ENCODE results near the gene C19orf33.
"Not testable (repeated sequence)": the region's sequence is repeated elsewhere in the genome, so short reads cannot be mapped to it uniquely, and the experiment has no call there.

C19orf33 gene

GRCh38 chr19:38303517-38304351 is at the start of gene C19orf33:
Gene C19orf33, plus strand, starts transcription at chr19:38304251. Its CDS starts 11 bp downstream, at chr19:38304262.
- no peak for FAIRE-seq

DNA sequence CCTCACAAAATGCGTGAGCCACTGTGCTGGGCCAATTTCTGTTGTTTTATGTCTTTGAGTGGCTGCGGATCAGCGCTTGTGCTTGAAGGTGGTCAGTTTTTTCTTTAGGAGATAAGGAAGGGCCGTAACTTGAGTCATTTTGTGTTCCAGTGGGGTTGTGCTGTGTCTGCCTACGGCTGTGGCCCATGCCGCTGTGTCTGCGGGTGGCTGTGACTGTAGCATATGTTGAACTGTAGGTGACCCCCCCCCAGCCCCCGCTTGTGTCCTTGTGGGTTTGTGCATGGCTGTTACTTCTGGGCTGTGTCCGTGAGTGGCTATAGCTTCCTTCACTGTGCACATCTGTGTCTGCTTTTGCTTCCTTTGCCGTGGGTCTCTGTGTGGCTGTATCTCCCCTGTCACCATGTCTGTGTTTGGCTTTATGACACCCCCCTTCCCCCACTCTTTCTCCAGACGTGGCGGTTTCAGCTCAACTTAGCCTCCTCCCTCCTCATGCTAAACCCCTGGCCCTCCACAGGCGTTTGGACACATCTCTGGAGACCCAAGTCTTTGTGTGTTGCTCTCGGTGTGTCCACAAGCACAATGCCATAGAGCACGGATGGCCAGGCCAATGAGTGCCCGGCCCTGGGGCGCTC is 48.6 kb upstream of the C19orf33 start:
- FAIRE-seq = no peak

- FAIRE-seq = not testable (repeated sequence)
Measured at GRCh38 chr19:38261942-38262341, 42.1 kb upstream of the C19orf33 start.

- no peak for FAIRE-seq
Measured at GRCh38 chr19:38262585-38263268, 41.3 kb upstream of the C19orf33 start.

DNA sequence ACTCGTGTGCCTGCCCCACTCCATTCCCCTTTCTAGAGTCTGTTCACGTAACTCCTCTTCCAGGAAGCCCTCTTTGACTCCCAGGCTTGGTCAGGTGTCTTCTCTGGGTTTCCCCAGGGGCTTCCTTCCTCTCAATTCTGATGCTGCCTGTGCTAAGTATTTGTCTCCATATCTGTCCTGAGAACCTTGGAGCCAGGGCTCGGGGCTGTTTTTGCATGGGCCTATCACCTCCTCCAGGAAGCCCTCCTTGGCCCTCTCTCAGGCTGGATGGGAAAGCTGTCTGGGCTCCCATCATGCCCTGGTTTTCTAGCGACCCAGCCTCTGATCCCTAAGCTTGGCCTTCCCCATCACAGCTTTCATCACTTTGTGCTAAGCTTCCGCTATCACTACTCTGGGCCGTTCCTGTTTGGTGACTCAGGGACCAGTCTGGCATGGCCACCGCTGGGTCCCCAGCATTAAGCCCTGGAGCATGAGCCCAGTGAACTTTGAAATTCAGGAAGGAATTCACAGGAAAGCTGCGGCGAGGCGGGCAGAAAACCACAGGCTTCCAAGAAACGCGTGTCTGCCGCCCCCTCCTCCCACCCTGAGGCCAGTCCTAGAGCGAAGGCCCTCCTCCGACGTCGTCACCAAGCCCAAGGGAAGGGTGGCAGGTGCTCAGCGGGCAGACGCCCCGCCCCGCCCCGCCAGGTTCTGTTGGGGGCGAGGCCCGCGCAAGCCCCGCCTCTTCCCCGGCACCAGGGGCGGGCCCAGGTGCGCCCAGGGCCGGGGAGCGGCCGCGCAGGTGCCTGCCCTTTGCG is 40.2 kb upstream of the C19orf33 start:
- no peak for FAIRE-seq

GRCh38 chr19:38264486-38265212 is 39.4 kb upstream of the C19orf33 start, which contains the start of gene SPINT2:
Gene SPINT2, plus strand, starts transcription at chr19:38264573. Its CDS starts 320 bp downstream, at chr19:38264893.
- no peak for FAIRE-seq

DNA sequence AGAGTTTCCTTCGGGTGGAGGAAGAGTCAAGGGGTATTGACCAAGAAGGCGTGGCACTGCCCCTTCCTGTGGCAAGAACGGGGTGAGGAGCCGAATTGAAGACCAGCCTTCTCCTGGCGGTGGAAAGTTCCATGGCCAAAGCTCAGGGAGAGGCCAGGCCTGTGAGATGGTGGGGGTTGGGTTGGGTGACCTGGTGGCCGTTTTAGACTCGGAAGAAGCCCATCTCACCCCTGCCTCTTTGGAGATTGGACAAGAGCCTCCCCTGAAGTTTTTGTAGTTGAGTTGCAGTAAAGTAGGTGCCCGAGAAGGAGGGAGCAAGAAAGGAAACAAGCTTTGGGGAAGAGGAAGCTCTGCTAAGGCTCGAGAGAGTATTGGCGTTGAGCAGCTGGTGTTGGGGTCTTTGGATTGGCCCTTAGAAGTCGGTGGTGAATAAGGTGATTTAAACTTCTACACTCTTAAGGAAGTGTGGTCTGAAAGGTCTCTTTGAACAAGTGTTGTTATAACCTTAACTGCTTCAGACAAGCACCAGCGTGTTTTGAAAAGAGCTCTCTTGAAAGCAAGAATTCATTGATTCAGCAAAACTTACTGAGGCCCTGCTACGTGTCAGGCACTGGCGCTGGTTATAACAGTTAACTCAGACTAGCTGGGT is 38.7 kb upstream of the C19orf33 start:
- FAIRE-seq = no peak

DNA sequence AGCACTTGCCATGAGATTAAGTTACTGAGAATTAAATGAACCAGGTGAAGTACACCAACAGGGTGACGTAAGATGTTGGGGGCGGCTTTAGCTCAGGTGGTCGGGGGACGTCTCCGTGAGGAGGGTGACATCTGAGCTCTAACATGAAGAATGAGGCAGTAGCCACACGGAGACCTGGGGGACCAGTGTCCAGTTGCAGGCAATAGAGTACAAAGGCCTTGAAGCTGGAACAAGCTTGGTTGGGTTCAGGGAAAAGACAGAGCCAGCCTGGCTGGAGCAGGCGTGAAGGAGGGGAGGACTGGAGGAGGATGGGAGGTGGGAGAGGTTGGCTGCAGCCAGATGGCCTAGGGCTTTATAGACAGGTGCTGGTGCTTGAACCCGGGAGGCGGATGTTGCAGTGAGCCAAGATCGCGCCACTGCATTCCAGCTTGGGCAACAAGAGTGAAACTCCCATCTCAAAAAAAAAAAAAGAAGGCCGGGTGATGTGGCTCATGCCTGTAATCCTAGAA is 38.1 kb upstream of the C19orf33 start:
- no peak for FAIRE-seq

GRCh38 chr19:38266981-38267597 is 37.0 kb upstream of the C19orf33 start:
- no peak for FAIRE-seq

- FAIRE-seq = no peak
Measured at GRCh38 chr19:38267761-38268483, 36.1 kb upstream of the C19orf33 start.

DNA sequence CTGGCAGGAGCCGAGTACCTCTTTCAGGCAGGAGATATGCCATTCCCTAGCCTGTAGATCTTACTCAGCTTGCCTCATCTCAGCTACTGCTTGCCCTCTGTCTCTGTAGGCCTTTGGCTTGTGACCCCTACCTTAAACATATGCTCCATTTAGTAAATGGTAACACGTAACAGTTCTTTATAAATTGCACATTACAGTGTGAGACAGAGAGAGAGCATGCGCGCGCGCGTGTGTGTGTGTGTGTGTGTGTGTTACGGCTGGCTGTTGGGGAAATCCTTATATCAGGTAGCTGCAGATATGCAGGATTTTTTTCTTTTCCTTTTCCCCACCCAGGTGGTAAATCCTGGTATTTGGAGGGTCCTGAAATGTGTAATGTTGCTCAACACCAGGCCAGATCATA is 35.5 kb upstream of the C19orf33 start:
- FAIRE-seq = no peak

DNA sequence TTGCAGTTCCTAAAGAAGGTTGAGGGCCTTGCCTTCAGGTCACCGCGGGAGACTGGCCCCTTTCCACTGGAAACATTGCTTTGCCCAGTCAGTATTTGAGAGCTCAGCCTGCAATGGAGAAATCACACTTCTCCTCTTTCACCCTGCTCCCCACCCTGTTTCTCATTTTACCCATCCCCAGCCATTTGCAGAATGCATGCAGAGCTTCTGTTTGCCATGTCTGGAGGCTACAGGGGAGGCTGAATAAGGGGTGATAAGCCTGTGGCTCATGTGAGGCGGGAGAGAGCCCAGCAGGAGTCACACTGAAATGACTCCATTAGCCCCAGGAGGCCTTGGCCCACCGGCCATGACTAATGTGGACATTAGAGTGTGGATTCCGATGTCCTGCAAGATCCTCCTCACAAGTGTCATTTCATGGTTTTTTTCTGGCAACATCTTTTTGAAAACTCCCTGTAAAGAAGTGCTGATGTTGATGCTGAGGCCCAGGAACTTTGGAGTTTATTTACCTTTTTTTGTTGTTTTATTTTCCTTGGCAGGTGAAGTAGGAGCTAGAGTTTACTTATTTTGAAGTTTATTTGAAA is 33.4 kb upstream of the C19orf33 start:
- no peak for FAIRE-seq

GRCh38 chr19:38273499-38273898 is 30.6 kb upstream of the C19orf33 start:
- no peak for FAIRE-seq

- no peak for FAIRE-seq
Measured at GRCh38 chr19:38274739-38275138, 29.3 kb upstream of the C19orf33 start.

GRCh38 chr19:38276942-38277517 is 27.0 kb upstream of the C19orf33 start:
- FAIRE-seq = no peak

GRCh38 chr19:38277549-38277948 is 26.5 kb upstream of the C19orf33 start:
- no peak for FAIRE-seq

DNA sequence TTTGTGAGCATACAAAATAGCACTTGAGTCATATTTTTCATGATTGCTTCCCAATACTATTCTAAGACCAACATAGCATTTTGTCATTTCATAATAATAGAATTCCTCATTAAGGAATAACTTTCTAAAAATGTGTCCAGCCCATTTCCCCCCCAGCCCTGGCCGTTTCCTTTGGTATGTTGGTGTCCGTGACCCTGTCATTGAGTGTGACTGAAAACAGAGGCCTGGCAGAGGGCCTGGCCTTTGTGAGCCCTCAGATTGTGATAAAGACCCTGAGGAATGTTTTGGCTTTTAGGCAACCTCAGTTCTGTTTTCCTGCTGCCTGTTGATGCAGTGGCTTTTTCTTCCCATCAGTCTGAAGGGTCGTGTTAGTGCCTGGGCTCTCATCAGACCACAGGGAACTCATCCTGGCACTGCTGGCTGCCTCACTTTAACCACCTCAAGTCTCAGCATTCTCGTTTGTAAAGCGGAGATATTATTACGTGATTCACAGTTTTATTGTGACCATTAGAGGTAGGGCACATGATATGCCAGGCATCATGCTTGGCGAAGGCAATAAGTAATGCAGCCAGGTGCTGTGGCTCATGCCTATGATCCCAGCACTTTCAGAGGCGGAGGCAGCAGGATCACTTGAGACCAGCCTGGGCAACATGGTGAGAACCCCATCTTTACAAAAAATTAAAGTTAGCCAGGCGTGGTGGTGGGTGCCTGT is 25.9 kb upstream of the C19orf33 start:
- FAIRE-seq = no peak

- no peak for FAIRE-seq
Measured at GRCh38 chr19:38278751-38279150, 25.3 kb upstream of the C19orf33 start.

Measured in colon (tissue), 2 donors.